NCI-H187 treated with DMSO at 0.1 percent for 48 hours (cell line): Measurements from ENCODE around the gene KCNMA1.
"Not testable (repeated sequence)": the region's sequence is repeated elsewhere in the genome, so short reads cannot be mapped to it uniquely, and the experiment has no call there.

Experiments used
- DNase-seq: peaks from one replicate; lab custom pipeline; 2025; lab: John Stamatoyannopoulos, UW

The KCNMA1 gene

DNA sequence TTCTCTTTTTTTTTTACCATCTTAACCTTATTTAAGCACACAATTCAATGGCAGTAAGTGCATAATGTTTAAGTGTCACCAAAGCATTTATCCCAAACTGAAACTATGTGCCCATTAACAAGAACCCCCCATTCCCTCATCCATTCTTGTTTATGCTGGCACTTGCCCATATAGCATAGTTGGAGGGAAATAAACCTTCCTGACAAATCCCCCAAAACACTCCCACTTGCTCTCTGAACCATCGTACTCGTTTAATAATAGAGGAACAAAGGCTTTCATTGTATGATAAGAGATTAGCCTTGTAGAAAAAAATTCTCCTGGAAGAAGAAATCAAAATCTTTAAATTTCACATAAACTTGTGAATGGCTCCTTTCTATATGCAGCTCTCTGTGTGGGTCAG is 26.4 kb upstream of the KCNMA1 start:
- no peak for DNase-seq

DNA sequence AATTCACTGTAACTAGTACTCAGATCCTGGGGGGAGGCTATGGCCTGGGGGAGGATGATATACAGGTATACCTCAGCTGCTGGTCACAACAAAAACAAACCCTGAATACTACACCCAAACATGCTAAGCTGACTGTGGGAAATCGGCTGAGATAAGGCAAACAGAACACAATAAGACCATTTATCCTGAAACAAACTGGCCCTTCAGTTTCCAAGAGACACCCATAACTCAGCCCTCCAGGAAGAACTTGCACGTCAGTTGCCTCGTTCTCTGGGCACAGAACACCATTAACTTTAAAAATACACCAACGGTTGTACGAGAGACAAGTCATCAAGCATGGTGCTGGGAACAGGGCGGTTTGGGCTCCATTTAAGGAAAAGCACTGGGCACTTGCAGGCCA is 24.1 kb upstream of the KCNMA1 start:
- DNase-seq: no peak

DNA sequence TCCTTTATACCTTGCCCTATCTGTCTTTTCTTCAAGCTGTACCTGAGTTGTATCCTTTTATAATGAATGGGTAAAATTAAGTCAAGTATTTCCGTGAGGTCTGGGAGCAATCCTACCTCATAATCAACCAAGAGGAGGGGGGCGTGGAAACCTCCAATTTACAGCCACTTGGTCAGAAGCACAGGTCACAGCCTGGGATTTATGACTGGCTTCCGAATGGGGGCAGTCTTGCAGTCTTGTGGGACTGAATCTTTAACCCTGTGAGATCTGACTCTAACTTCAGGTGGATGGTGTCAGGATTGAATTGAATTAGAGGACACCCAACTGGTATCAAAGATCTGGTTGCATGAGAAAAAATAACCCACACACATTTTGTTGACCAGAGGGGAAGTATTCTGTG is 23.5 kb upstream of the KCNMA1 start:
- DNase-seq: no peak

DNA sequence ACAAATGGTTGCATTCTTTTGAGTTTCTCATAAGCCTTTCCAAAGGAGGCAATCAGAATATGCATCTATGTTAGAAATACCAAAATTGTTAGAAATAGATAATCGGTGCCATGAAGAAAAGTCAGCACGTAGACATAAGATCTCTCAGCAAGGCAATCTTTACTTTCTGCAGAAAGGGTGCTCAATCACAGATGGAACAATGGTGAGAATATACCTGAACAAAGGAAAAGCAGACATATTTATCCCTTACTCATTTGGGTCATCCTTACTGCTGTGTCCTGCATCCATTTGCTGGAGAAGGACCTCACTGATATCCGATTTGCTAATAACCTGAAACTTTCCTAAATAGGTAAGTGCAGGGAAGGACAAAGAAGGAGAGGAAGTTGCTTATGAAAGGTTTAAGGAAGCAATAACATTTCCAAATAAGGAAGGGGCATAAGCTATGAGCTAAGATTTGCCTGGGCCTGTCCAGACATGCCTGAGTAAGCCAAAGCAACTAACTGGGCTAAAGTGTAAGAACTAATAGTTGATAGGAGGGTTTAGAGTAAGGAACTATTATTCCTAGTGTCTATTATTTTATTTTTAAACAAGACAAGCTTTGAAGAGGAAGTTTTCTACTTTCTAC is 21.6 kb upstream of the KCNMA1 start:
- DNase-seq: not testable (repeated sequence)

DNA sequence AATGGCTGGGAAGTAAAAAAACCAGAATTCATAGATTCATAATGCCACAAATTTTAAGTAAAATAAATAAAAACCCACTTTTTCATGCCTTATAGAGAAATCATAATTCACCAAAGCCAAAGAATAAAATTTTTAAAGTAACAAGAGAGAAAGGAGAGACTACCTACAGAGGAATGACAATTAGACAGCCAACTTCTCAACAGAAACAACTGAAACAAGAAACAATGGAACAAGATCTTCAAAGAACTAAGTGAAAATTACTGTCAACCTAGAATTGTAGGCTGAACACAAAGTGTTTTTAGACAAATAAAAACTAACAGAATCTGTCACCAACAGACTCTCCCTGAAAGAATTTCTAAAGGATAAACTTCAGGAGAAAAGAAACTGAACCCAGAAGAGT is 15.6 kb upstream of the KCNMA1 start:
- no peak for DNase-seq

DNA sequence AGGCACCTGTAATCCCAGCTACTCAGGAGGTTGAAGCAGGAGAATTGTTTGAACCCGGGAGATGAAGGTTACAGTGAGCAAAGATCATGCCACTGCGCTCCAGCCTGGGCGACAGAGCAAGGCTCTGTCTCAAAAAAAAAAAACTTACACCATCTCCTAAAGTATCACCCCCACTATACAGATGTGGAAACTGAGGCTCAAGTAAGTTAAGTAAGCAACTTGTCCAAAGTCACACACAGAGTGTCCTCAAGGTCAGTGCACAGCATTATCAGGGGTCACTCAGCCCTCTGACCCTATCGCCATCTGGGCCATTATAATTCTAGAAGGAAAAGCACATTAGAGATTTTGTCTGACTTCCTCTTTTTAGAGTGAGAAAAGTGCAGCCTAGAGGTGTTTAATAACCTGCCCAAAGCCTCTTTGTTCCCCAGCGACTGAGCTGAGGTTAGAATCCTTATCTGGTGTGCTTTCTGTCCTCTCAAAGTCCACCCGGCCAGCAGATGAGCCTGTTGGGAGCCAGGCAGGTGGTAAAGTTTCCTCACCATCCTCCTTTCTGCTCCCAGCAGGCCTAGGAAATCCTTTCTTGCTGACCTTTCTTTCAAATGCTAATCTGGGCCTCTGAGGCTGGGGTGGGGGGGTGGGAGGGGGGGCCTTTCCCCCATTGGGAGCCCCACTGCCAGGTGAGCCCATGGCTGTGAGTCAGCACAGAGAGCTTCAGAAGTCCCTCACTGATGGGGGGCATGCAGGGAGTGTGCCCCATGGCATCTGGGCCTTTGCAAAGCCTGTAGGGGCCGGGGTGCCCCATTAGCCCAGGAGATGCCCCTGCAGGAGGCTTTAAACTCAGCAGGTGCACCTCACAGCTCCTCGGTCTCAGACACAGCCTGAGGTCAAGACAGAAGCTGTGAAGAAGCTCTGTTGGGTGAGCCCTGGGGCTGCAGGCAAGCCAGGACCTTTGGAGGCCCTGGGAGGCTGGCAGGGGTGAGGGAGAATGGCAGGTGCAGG is 12.0 kb upstream of the KCNMA1 start:
- no peak for DNase-seq

DNA sequence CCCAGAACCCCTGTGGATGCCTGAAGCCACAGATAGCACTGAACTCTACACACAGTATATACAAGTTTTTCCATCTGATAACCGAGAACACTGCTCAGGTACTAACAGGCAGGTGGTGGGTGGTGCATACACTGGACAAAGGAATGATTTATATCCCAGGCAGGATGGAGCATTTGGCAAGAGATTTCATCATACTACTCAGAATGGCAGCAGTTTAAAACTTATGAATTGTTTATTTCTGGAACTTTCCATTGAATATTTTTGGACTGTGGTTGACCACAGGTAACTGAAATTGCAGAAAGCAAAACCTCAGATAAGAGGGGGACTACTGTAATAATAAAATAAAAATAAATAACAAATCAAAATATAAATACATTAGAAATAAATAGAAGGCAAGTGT is 10.9 kb upstream of the KCNMA1 start:
- DNase-seq: no peak

DNA sequence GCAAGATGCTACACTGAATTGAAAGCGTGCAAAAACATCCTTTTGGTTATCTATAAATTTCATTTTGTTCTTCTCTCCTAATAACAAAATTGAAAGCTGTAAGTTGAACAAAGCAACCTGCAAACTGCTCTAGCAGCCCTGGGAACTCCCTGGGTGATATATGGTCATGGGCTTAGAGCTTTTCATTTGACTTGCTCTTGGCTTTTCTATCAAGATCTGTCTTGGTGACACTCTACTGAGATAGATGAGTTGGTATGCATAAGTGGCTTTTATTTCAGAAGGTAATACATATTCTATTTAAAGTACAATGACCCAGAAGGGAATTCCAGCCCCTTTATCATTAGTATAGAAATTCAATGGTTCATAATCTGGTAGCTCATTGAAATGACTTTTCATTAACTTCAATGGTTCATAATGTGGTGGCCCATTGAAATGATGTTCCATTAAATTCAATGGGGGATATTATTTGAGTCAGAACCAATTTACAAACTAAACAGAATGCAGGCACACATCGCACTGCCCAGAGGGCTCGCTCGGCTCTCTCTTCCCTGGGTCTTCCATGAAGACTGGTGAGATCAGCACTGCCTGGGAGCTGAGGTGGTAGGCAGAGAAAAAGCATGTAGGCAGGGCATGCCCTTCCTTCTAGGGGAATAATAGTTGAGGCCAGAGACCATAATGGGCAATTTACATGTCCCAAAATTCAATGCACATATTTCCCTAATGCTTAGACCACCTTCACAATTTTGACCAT is 10.1 kb upstream of the KCNMA1 start:
- DNase-seq: no peak

DNA sequence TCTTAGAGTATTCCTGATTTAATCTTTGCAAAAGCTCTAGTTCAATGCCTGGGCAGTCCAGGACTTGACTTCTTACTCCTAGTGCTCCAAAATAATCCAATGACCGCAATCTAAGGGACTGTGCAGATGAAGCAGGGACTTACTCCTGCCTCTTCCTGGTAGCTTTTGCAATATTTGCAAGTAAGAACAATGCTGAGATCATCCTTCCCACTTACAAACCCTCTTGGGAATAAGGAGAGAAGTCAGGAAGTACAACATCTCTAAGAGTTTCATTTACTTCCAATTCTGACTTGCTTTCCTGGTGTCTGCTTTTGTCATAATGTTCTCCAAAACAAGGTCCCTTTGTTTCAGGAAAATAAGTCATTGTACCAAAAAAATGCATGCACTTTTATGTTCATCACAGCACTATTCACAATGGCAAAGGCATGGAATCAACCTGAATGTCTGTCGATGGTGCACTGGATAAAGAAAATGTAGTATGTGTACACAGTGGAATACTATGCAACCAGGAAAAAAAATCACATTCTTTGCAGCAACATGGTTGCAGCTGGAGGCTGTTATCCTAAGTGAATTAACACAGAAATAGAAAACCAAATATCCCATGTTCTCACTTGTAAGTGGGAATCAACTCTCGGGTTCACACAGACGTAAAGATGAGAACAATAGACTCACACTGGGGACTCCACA is 7.1 kb upstream of the KCNMA1 start:
- no peak for DNase-seq

DNA sequence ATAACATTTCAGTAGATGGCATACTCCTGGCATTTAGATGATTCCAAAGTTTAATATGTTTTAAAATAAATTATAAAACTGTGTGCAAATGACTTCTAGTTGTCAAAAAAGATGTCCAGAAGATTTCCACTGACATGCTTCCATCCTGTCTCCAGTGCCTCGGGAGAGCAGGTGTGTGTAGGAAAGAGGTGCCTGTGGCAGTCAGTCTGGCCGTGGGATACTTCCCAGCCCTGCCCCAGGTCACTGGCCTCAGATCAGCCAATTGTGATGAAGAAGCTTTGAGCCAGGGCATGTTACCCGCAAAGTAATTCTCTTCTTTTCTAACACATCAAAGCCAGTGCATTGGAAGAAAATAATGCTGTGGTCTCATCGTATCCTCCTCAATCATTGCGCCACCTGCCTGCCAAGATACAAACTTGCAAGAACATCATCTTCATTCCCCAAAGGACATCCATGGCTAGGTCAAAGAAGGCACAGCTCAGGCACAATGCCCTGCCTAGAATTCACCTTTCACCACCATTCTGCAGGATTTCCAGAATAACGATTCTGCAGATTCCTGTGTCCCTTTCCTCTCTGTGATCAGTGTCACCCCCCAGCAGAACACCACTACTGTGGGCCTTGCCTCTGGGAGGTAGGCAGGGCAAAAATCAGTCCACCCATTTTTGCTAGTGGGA is 6.3 kb upstream of the KCNMA1 start:
- DNase-seq: peak; percentile 21

DNA sequence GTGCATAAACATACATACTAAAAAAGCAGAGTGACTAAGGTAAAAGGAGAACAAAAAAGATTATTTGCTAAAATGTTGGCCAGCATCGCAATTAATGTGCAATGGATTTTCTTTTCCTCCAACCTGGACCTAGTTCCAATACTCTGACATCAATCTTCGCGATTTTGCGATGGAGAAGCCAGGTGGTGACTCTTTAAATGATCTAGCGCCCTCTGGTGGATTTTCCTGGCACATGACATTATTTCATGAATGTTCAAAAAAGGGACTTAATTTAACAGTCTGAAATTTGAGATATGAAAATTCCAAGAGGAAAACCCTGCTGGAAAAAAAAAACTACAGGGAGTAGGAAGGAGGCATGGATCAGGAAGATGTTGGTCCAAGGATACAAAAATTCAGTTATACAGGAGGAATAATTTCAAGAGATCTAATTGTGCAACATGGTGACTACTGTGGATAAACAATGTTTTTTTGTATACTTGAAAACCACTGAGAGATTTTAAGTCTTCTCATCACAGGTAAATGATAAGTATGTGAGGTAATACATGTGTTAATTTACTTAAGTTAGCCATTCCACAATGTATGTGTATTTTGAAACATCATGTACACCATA is 4.3 kb upstream of the KCNMA1 start:
- no peak for DNase-seq

DNA sequence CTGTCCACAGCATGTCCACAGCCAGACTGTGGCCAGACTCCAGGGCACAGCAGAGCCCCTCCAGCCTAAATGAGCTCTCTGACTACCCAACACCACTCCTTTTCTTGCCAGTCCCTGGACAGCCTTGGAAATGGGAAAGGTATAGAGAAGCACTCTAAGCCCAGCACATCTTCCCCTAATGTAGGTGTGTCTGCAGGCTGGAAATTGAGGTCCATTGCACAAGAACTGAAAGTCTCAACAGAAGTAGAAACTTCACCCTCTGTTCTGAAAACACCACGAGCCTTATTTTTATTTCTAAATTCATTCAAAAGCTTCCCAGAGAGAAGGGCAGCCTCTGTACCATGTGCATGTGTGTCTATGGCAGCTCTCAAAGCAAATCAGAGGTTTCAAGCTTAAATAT is 3.7 kb upstream of the KCNMA1 start:
- no peak for DNase-seq

DNA sequence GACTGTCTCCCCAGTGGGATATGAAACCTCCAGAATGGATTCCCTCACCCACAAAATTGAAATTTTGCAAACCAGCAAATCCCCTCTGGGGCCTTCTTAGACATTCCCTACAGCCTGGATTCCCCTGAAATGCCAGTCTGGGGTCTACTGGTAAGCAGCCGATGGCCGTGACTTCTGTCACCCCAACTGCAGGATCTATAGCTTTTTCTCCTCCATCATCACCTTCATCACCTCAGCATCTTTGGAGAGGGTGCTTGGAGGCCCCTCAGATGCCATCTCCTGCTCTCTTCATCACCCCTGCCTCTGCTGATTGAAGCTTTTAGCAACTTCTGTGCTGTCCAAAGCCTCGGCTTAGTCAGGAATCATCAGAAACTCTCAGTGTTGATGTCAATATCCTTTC is 2.6 kb upstream of the KCNMA1 start:
- no peak for DNase-seq

DNA sequence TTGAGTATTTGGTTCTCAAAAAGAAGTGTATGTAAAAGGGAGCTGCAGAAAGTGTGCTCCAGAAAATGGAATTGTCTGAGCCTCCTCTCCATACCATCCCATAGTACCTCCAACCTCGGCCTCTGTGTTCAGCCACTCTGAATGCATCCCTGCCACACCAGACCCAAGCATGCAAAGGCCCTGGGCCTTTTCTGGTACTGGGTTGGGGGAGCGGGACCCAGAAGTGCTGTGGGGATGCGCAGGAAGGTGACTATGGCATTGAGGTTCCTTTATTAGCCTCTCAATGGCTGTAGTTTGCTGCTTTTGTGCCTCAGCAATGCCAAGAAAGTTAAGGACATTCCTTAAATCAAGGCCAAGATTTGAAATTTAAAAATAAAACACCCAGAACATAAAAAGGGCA is 2.1 kb upstream of the KCNMA1 start:
- no peak for DNase-seq

DNA sequence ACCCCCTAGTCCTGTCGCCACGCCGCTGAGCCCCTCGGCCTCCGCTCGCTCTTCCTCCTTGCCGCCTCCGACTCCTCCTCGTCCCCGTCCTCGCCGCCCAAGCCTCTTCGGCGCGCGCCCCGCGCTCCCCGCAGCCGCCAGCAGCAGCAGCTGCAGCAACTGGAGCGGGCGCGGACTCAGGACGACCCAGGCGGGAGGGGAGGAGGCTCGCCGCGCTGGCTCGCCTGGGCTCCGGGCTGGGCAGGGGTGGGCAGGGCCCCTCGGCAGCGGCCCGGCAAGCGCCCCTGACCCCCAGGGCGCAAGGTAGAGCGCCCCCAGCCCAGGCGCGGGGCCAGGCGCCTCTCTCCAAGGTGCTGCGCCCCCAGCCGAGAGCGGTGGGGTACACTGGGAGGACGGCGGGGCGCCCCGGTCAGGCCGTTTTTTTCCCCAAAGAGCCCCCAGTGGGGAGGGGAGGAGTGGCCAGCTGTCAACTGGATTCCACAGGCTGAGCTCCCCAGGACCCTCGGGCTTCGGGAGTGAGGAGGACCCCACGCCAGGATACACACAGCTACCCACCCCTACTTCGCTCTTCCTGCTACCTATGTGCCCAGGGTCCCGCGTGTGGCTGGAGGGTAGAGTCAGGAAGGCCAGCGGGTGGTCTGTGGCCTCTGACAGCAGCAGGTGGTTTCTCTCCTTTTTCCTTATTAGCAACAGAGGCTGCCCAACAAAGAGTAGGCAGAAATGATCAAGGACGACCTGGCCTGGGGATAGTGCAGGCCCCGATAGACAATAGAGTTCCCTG is 903 bp upstream of the KCNMA1 start:
- no peak for DNase-seq

DNA sequence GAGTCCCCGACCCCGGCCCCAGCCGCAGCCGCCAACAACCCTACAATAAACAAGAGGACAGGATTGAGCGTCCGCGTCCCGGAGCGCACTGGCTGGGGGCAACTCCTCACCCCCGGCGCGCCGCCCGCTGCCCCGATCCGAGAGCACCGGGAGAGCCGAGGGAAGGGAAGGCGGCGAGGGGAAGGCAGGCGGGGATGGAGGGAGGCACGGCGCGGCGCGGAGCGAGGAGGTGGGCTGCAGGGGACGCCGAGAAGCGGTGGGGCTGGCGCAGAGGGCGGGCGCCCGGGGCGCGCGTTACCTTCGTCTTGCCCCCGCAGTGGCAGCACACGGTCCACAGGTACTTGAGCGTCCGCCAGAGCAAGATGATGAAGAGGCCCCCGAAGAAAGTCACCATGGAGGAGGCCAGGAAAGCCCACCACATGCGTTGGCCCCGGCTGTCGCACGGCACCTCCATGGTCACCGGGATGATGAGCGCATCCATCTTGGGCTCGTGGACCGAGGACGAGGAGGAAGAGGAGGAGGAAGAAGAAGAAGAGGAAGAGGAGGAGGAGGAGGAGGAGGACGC is 559 bp downstream of the KCNMA1 start:
- DNase-seq: no peak

DNA sequence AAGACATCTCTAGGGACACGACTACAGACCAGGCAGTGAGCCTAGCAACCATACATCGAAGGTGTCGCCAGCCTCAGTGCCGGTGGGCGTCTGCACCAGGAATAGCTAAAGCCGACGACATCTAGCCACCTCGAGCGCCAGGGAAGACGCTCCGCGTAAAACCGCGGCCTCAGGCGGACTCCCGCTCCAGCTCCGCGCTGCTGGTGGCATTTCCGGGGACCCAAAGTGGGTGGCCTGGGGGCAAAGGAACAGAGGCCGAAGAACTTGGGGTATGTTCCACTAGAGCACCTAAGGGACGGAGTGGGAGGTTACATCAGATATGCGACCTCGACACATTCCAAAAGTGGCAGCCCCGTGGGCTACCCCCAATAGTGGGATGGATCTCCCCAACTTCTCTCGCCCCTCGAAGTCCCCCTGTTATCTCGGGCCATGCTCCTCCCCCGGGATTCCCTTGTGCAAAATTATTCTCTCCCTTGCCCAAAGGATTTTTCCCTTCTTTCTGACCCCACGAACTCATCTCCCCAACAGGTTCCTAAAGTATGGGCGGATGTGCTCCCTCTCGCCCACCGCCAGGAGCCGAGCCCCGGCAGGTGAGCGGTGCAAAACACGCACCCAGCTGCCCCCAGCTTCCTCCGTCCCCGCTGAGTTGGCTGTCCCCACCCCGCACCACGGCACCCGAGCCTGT is 1.2 kb downstream of the KCNMA1 start:
- no peak for DNase-seq

DNA sequence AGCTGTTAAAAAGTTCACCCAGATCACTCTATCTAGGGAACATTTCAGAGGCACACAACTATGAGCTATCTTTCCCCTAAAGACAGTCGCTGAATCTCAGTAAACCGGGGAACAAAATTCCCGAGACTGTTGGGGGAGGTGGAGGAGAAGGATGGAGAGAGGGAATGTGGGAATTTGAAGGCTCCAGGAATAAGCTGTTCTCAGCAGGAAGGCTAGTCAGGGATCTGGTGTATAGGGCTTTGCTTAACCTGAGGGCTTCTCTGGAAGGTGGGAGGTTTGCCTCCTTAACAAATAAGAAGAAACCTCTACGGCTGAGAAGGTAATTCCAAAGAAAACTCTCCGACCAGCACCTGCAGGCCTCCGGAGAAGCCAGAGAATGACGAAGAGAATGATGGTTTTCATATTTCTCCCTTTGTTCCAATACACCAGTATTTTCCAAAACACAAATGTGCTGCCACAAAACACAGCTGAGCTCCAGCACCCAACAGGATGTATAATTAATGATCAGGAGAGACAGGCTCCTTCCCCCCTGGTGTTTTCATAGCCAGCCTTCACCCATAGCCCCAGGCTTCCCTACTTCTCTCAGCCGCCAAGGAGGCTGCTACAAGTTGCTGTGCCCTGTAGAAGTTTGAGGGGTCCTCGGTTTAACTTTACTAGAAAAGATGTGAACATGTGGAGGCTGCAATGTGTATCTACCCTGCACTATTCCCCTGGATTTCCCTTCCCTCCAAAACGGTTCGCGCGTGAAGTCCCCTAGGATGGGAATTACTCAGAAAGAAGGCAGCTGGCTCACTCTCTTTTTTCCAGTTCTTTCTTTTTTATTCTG is 2.0 kb downstream of the KCNMA1 start:
- no peak for DNase-seq

DNA sequence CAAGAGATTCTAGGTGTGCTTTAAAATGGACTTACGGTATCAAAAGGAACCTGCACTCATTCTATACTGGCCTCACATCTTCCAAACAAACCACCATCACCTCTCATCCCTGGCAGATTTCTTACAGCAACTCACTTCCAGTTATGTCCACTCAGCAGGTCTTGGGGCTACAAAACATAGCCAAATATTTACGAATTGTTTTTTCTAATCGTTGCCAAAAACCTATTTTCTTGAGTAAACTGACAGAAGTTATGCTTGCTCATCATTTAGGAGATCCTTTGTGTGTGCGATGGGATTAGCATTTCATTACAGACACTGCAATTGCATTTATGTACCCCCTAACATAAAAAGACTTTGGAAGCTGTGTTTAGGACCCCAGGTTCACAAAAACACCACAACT is 2.7 kb downstream of the KCNMA1 start:
- no peak for DNase-seq
